GM23338 (cell line): ENCODE measurements around the gene RPL39L. TPM values are rescaled to one million over a fixed set of nuclear protein-coding genes. Genes with fewer than 3 reads are reported as not detected.

Source experiments
- ATAC-seq: fragments of 200-7000 bp; cut with Tn5 transposase; 3 replicates; pipeline ENCODE4 v1.9.1; 2020
- DNase-seq: peaks from one replicate; pipeline ENCODE4 v3.0.0-alpha.2; 2015; ENCODE audit warnings: low spot score
- H2AFZ ChIP-seq: fragments of 200-600 bp; sonication (generic); 2 replicates; pipeline ENCODE4 v1.8.0; 2016; ENCODE audit warnings: antibody characterized with exemption, mild to moderate bottlenecking, moderate library complexity
- H3F3A ChIP-seq: fragments of 200-600 bp; sonication (generic); replicated peaks from 2 replicates; pipeline ENCODE4 v1.8.0; 2017; ENCODE audit warnings: antibody characterized with exemption, mixed run types, low read depth
- H3K27ac ChIP-seq: fragments of 200-600 bp; sonication (generic); 2 replicates; pipeline ENCODE4 v1.6.1; 2016; ENCODE audit warnings: low read depth
- H3K27me3 ChIP-seq: fragments of 200-600 bp; sonication (generic); 2 replicates; pipeline ENCODE4 v1.8.0; 2016; ENCODE audit warnings: mild to moderate bottlenecking, mixed run types, moderate library complexity; ENCODE audit not compliant: insufficient read depth
- H3K36me3 ChIP-seq: fragments of 200-600 bp; sonication (generic); 2 replicates; pipeline ENCODE4 v1.8.0; 2016; ENCODE audit warnings: mild to moderate bottlenecking; ENCODE audit not compliant: insufficient read depth
- H3K4me1 ChIP-seq: fragments of 200-600 bp; sonication (generic); 2 replicates; pipeline ENCODE4 v1.8.0; 2016; ENCODE audit warnings: mild to moderate bottlenecking, moderate library complexity; ENCODE audit not compliant: insufficient read depth
- H3K4me2 ChIP-seq: fragments of 200-600 bp; sonication (generic); 2 replicates; pipeline ENCODE4 v1.7.1; 2017; ENCODE audit warnings: mixed run types
- H3K4me3 ChIP-seq: fragments of 200-600 bp; sonication (generic); 2 replicates; pipeline ENCODE4 v1.6.1; 2016; ENCODE audit warnings: mixed run types
- H3K79me2 ChIP-seq: fragments of 200-600 bp; sonication (generic); replicated peaks from 2 replicates; pipeline ENCODE4 v1.8.0; 2017; ENCODE audit warnings: mild to moderate bottlenecking; ENCODE audit not compliant: insufficient read depth
- H3K9me2 ChIP-seq: fragments of 200-600 bp; sonication (generic); 2 replicates; pipeline ENCODE4 v1.8.0; 2017; ENCODE audit not compliant: insufficient read depth
- H4K20me1 ChIP-seq: fragments of 200-600 bp; sonication (generic); replicated peaks from 2 replicates; pipeline ENCODE4 v1.8.0; 2017; ENCODE audit warnings: mild to moderate bottlenecking; ENCODE audit not compliant: insufficient read depth
- H3K27ac Mint-ChIP-seq: 2 replicates; pipeline ENCODE4 v1.8.0; 2020; ENCODE audit warnings: inconsistent platforms, mild to moderate bottlenecking, moderate library complexity, mixed read lengths
- H3K27me3 Mint-ChIP-seq: 3 replicates; pipeline ENCODE4 v1.8.0; 2022; ENCODE audit warnings: low read depth, mild to moderate bottlenecking, moderate library complexity, mixed read lengths, inconsistent platforms; ENCODE audit not compliant: insufficient read depth, poor library complexity
- H3K36me3 Mint-ChIP-seq: 3 replicates; pipeline ENCODE4 v1.8.0; 2021; ENCODE audit warnings: low read depth, mild to moderate bottlenecking, inconsistent platforms, moderate library complexity, mixed read lengths
- H3K4me1 Mint-ChIP-seq: 3 replicates; pipeline ENCODE4 v1.8.0; 2020; ENCODE audit warnings: mild to moderate bottlenecking, inconsistent platforms, mixed read lengths
- H3K4me3 Mint-ChIP-seq: 3 replicates; pipeline ENCODE4 v1.8.0; 2021; ENCODE audit warnings: moderate library complexity, mild to moderate bottlenecking, inconsistent platforms, mixed read lengths
- H3K9me3 Mint-ChIP-seq: 3 replicates; pipeline ENCODE4 v1.8.0; 2020; ENCODE audit warnings: moderate library complexity, mild to moderate bottlenecking, inconsistent platforms, mixed read lengths
- CREB1 ChIP-seq: fragments of 250-450 bp; sonication (Bioruptor Pico); IDR thresholded peaks from 2 replicates; pipeline ENCODE4 v1.5.0; 2020; ENCODE audit warnings: low read depth, mild to moderate bottlenecking, moderate library complexity
- EZH2 ChIP-seq: fragments of 200-600 bp; sonication (generic); IDR thresholded peaks from one replicate; pipeline ENCODE4 v1.8.0; 2017; ENCODE audit warnings: antibody characterized with exemption, mild to moderate bottlenecking, low read depth; ENCODE audit not compliant: unreplicated experiment
- JUNB ChIP-seq: IDR thresholded peaks from one replicate; pipeline ENCODE4 v1.6.1; 2016; ENCODE audit warnings: antibody characterized with exemption; ENCODE audit not compliant: unreplicated experiment
- NANOG ChIP-seq: IDR thresholded peaks from 2 replicates; pipeline ENCODE4 v1.6.1; 2016; ENCODE audit warnings: antibody characterized with exemption, borderline replicate concordance
- STAT1 ChIP-seq: IDR thresholded peaks from one replicate; pipeline ENCODE4 v1.6.1; 2016; ENCODE audit warnings: antibody characterized with exemption; ENCODE audit not compliant: unreplicated experiment
- ZNF114 ChIP-seq: fragments of 250-450 bp; sonication (Bioruptor Pico); IDR thresholded peaks from 2 replicates; pipeline ENCODE4 v1.5.0; 2020; ENCODE audit warnings: mild to moderate bottlenecking, moderate library complexity
- ZNF462 ChIP-seq: fragments of 250-450 bp; sonication (Bioruptor Pico); IDR thresholded peaks from 2 replicates; pipeline ENCODE4 v1.5.0; 2020; ENCODE audit warnings: mild to moderate bottlenecking, moderate library complexity
- polyA plus RNA-seq: library from polyadenylated mRNA; unstranded; fragments of >200 nt; fragmentation: Nextera tagmentation; extraction: Ambion mirVana; gene quantifications from 2 replicates; pipeline ENCODE4 v1.2.1, GENCODE V29; 2016
- total RNA-seq: library from RNA; depleted of rRNA; stranded (reverse); fragments of >200 nt; shearing (Covaris generic); gene quantifications from 2 replicates; pipeline ENCODE4 v1.2.3, GENCODE V29; 2014

RPL39L gene
- total and polyA plus RNA-seq, 2 experiments from 2014 or later = 70.6 to 155 TPM

- H3K4me1 ChIP-seq = peaks cover 24% of the 10 kb centered on the region
- no peak overlapping the region for H3K4me3 ChIP-seq
- H3K27ac Mint-ChIP-seq = no peak overlapping the region
- no peaks in the 10 kb centered on the region for H3K9me2 ChIP-seq
- H3K36me3 ChIP-seq = peaks cover 10% of the 10 kb centered on the region
- no peaks in the 10 kb centered on the region; the same call in 1 of the 2 replicates for H4K20me1 ChIP-seq
- peaks cover 50% of the 10 kb centered on the region for H3K36me3 Mint-ChIP-seq
- peaks cover 23% of the 10 kb centered on the region for H3K4me1 Mint-ChIP-seq
- ATAC-seq = no peak
- no peaks in the 10 kb centered on the region; the same call in 1 of the 2 replicates for H3F3A ChIP-seq
- no peak overlapping the region for H3K4me2 ChIP-seq
- H3K9me3 Mint-ChIP-seq = no peaks in the 10 kb centered on the region; the same call in 2 of the 3 replicates
- H3K27me3 ChIP-seq = no peaks in the 10 kb centered on the region
- no peak overlapping the region for H2AFZ ChIP-seq
- no peak for DNase-seq
- peaks cover 13% of the 10 kb centered on the region for H3K27me3 Mint-ChIP-seq
- H3K79me2 ChIP-seq = no peaks in the 10 kb centered on the region
- H3K4me3 Mint-ChIP-seq = no peak overlapping the region
- H3K27ac ChIP-seq = 0 out of 2 replicates have a peak overlapping the region, but pooled peaks have one; percentile 39
- TF ChIP-seq ZNF462 (CRISPR knock-in tag) = no peak
Measured at GRCh38 chr3:187077085-187077484, 62.2 kb downstream of the RPL39L start.

- DNase-seq (no peak), ATAC-seq (no peak)
- H3K36me3 Mint-ChIP-seq = peaks cover 50% of the 10 kb centered on the region
- TF ChIP-seq JUNB (no peak), EZH2 (no peak), STAT1 (no peak), ZNF114 (CRISPR knock-in tag) (no peak), CREB1 (CRISPR knock-in tag) (no peak), NANOG (no peak)
- Histone ChIP-seq H2AFZ (no peak overlapping the region), H3K27ac (no peak overlapping the region), H3K9me2 (no peaks in the 10 kb centered on the region), H3K36me3 (peaks cover 10% of the 10 kb centered on the region), H3K27me3 (no peaks in the 10 kb centered on the region), H3F3A (no peaks in the 10 kb centered on the region; the same call in 1 of the 2 replicates), H3K4me1 (peaks cover 26% of the 10 kb centered on the region), H3K4me3 (no peak overlapping the region), H4K20me1 (peaks cover under 1% of the 10 kb centered on the region; the same call in 1 of the 2 replicates), H3K4me2 (no peak overlapping the region), H3K79me2 (no peaks in the 10 kb centered on the region)
- H3K9me3 Mint-ChIP-seq = no peaks in the 10 kb centered on the region
- H3K27ac Mint-ChIP-seq = no peak overlapping the region
- H3K27me3 Mint-ChIP-seq = peaks cover 11% of the 10 kb centered on the region
- H3K4me1 Mint-ChIP-seq = peaks cover 27% of the 10 kb centered on the region
- no peak overlapping the region for H3K4me3 Mint-ChIP-seq
Measured at GRCh38 chr3:187076297-187076696, 63.0 kb downstream of the RPL39L start.
